Left renal cortex interstitium (tissue), 4 donors: Measurements from ENCODE around the gene AQP3. TPM values are rescaled to one million over a fixed set of nuclear protein-coding genes. Genes with fewer than 3 reads are reported as not detected.
"Not testable (repeated sequence)": the region's sequence is repeated elsewhere in the genome, so short reads cannot be mapped to it uniquely, and the experiment has no call there.

Source experiments
- DNase-seq, 4 donors: peaks; one replicate each; pipeline ENCODE4 v3.0.0-alpha.2; 2013; ENCODE audit warnings: low read depth in 4 of 4, low spot score in 2 of 4, missing footprints in 1 of 4
- polyA plus RNA-seq, 4 donors: library from polyadenylated mRNA; unstranded; fragments of 120-200 nt; gene quantifications; one replicate each; pipeline ENCODE4 v1.2.1, GENCODE V29; 2013; ENCODE audit not compliant: insufficient read length in 4 of 4

AQP3 gene
- polyA plus RNA-seq, 4 donors: 45.5 to 100 (median 49.4) TPM

GRCh38 chr9:33443464-33444154 is 3.8 kb downstream of the AQP3 start:
- no peak for DNase-seq

- no peak for DNase-seq
Observed at GRCh38 chr9:33443047-33443446, 4.3 kb downstream of the AQP3 start.

- no peak for DNase-seq
Observed at GRCh38 chr9:33442125-33442524, 5.3 kb downstream of the AQP3 start.

GRCh38 chr9:33440609-33441008 is 6.8 kb downstream of the AQP3 start:
- no peak for DNase-seq

- DNase-seq: no peak
Observed at GRCh38 chr9:33440204-33440603, 7.2 kb downstream of the AQP3 start.

- no peak for DNase-seq
Observed at GRCh38 chr9:33439731-33440130, 7.7 kb downstream of the AQP3 start.

- DNase-seq: no peak
Observed at GRCh38 chr9:33438926-33439680, 8.3 kb downstream of the AQP3 start.

GRCh38 chr9:33437898-33438297 is 9.5 kb downstream of the AQP3 start:
- DNase-seq: no peak

GRCh38 chr9:33437205-33437604 is 10.2 kb downstream of the AQP3 start:
- DNase-seq: no peak

GRCh38 chr9:33436445-33436844 is 10.9 kb downstream of the AQP3 start:
- no peak for DNase-seq

GRCh38 chr9:33435821-33436277 is 11.5 kb downstream of the AQP3 start:
- no peak for DNase-seq

GRCh38 chr9:33434317-33435105 is 12.9 kb downstream of the AQP3 start:
- no peak for DNase-seq

GRCh38 chr9:33433871-33434270 is 13.5 kb downstream of the AQP3 start:
- no peak for DNase-seq

- DNase-seq: no peak
Observed at GRCh38 chr9:33431420-33431819, 16.0 kb downstream of the AQP3 start.

GRCh38 chr9:33430942-33431341 is 16.5 kb downstream of the AQP3 start:
- no peak for DNase-seq

- no peak for DNase-seq
Observed at GRCh38 chr9:33429256-33429985, 18.0 kb downstream of the AQP3 start.

- DNase-seq: no peak
Observed at GRCh38 chr9:33426843-33427293, 20.5 kb downstream of the AQP3 start.

- DNase-seq: no peak
Observed at GRCh38 chr9:33425128-33425533, 22.3 kb downstream of the AQP3 start.

- DNase-seq: not testable (repeated sequence)
Observed at GRCh38 chr9:33424492-33424891, 22.9 kb downstream of the AQP3 start.

GRCh38 chr9:33424043-33424442 is 23.4 kb downstream of the AQP3 start:
- DNase-seq: not testable (repeated sequence)
